ENCODE results near the gene MVD. TPM values are rescaled to one million over a fixed set of nuclear protein-coding genes. Genes with fewer than 3 reads are reported as not detected.
A peak's percentile ranks its signal among the peaks of the same experiment; 100 is the strongest.

Gene MVD
- total and polyA plus RNA-seq, 2 of the 13 experiments (the other 11 are each of a cell fraction or from before 2014, with no cell fraction given): 28.1 to 187 TPM

GRCh38 chr16:88686439-88687253 lies 23.8 kb upstream of the MVD start, which contains the start of gene SNAI3 (continued):
- TF ChIP-seq ZBTB8A (CRISPR knock-in tag; IDR thresholded peaks at IDR 0.05; ENCODE audit: borderline replicate concordance, low read depth): peak; percentile 86; the same call in 1 of the 2 replicates
- TF ChIP-seq NFKBIZ (CRISPR knock-in tag; IDR thresholded peaks at IDR 0.05): 0 out of 2 replicates have a peak, but pooled peaks have one; percentile 30
- TF ChIP-seq, protein P1, sequence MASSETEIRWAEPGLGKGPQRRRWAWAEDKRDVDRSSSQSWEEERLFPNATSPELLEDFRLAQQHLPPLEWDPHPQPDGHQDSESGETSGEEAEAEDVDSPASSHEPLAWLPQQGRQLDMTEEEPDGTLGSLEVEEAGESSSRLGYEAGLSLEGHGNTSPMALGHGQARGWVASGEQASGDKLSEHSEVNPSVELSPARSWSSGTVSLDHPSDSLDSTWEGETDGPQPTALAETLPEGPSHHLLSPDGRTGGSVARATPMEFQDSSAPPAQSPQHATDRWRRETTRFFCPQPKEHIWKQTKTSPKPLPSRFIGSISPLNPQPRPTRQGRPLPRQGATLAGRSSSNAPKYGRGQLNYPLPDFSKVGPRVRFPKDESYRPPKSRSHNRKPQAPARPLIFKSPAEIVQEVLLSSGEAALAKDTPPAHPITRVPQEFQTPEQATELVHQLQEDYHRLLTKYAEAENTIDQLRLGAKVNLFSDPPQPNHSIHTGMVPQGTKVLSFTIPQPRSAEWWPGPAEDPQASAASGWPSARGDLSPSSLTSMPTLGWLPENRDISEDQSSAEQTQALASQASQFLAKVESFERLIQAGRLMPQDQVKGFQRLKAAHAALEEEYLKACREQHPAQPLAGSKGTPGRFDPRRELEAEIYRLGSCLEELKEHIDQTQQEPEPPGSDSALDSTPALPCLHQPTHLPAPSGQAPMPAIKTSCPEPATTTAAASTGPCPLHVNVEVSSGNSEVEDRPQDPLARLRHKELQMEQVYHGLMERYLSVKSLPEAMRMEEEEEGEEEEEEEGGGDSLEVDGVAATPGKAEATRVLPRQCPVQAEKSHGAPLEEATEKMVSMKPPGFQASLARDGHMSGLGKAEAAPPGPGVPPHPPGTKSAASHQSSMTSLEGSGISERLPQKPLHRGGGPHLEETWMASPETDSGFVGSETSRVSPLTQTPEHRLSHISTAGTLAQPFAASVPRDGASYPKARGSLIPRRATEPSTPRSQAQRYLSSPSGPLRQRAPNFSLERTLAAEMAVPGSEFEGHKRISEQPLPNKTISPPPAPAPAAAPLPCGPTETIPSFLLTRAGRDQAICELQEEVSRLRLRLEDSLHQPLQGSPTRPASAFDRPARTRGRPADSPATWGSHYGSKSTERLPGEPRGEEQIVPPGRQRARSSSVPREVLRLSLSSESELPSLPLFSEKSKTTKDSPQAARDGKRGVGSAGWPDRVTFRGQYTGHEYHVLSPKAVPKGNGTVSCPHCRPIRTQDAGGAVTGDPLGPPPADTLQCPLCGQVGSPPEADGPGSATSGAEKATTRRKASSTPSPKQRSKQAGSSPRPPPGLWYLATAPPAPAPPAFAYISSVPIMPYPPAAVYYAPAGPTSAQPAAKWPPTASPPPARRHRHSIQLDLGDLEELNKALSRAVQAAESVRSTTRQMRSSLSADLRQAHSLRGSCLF (CRISPR knock-in tag; IDR thresholded peaks at IDR 0.05; ENCODE audit: borderline replicate concordance): no peak
- no peak for TF ChIP-seq TCF7L2 (IDR thresholded peaks at IDR 0.05; ENCODE audit: low read depth, low read length)
- TF ChIP-seq MXI1 (IDR thresholded peaks at IDR 0.05; ENCODE audit: borderline replicate concordance, low read depth, low read length): peak; percentile 65; the same call in 1 of the 3 replicates
- no peak for TF ChIP-seq SMARCE1 (IDR thresholded peaks at IDR 0.05; ENCODE audit: borderline replicate concordance)
- peak; percentile 86 for TF ChIP-seq CENPT (CRISPR knock-in tag; IDR thresholded peaks at IDR 0.05; ENCODE audit: low read depth)
- no peak for TF ChIP-seq MTA3 (CRISPR knock-in tag; IDR thresholded peaks at IDR 0.05)
- TF ChIP-seq SNAPC5 (CRISPR knock-in tag; IDR thresholded peaks at IDR 0.05; ENCODE audit: borderline replicate concordance): peak; percentile 74; the same call in 1 of the 2 replicates
- TF ChIP-seq PHF8 (CRISPR knock-in tag; IDR thresholded peaks at IDR 0.05): peak; percentile 40
- peak; percentile 51; the same call in 1 of the 2 replicates for TF ChIP-seq ATF7-NPFF (CRISPR knock-in tag; IDR thresholded peaks at IDR 0.05; ENCODE audit: low read depth)
- TF ChIP-seq GATA4 (IDR thresholded peaks at IDR 0.05; ENCODE audit: borderline replicate concordance, low read depth): no peak
- TF ChIP-seq, protein P2, sequence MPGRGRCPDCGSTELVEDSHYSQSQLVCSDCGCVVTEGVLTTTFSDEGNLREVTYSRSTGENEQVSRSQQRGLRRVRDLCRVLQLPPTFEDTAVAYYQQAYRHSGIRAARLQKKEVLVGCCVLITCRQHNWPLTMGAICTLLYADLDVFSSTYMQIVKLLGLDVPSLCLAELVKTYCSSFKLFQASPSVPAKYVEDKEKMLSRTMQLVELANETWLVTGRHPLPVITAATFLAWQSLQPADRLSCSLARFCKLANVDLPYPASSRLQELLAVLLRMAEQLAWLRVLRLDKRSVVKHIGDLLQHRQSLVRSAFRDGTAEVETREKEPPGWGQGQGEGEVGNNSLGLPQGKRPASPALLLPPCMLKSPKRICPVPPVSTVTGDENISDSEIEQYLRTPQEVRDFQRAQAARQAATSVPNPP (CRISPR knock-in tag; IDR thresholded peaks at IDR 0.05): no peak
- peak; percentile 89 for TF ChIP-seq ZNF670 (CRISPR knock-in tag; IDR thresholded peaks at IDR 0.05; ENCODE audit: borderline replicate concordance)
- peak; percentile 83; the same call in 1 of the 2 replicates for TF ChIP-seq AKAP8 (CRISPR knock-in tag; IDR thresholded peaks at IDR 0.05)
- no peak for TF ChIP-seq MAFK (conservative IDR thresholded peaks at IDR 0.05 in 1 of 2, IDR thresholded peaks at IDR 0.05 in 1 of 2; ENCODE audit: low read length in 2 of 2)
- no peak for TF ChIP-seq RXRB (CRISPR knock-in tag; IDR thresholded peaks at IDR 0.05; ENCODE audit: borderline replicate concordance)
- TF ChIP-seq, protein P3, sequence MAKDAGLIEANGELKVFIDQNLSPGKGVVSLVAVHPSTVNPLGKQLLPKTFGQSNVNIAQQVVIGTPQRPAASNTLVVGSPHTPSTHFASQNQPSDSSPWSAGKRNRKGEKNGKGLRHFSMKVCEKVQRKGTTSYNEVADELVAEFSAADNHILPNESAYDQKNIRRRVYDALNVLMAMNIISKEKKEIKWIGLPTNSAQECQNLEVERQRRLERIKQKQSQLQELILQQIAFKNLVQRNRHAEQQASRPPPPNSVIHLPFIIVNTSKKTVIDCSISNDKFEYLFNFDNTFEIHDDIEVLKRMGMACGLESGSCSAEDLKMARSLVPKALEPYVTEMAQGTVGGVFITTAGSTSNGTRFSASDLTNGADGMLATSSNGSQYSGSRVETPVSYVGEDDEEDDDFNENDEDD (CRISPR knock-in tag; IDR thresholded peaks at IDR 0.05; ENCODE audit: borderline replicate concordance): peak; percentile 65; the same call in 1 of the 2 replicates
- peak; percentile 24; the same call in 1 of the 2 replicates for TF ChIP-seq ZNF232 (CRISPR knock-in tag; IDR thresholded peaks at IDR 0.05; ENCODE audit: borderline replicate concordance)
- TF ChIP-seq CREM (IDR thresholded peaks at IDR 0.05): no peak; the same call in 1 of the 2 replicates
- TF ChIP-seq CREM (CRISPR knock-in tag; IDR thresholded peaks at IDR 0.05): no peak

All from HepG2 (cell line).